Stimulated activated CD4-positive, alpha-beta T cell treated with anti-CD3 and anti-CD28 coated beads, TNF-alpha, amount 100 ng/mL, for 48 hours (primary cell): Measurements from ENCODE around the gene AFF1.
"Not testable (repeated sequence)": the region's sequence is repeated elsewhere in the genome, so short reads cannot be mapped to it uniquely, and the experiment has no call there.

Experiments used
- DNase-seq, 3 donors: peaks; one replicate each; pipeline ENCODE4 v3.0.0-alpha.2; 2020; ENCODE audit warnings: low read depth in 3 of 3

Gene AFF1

DNA sequence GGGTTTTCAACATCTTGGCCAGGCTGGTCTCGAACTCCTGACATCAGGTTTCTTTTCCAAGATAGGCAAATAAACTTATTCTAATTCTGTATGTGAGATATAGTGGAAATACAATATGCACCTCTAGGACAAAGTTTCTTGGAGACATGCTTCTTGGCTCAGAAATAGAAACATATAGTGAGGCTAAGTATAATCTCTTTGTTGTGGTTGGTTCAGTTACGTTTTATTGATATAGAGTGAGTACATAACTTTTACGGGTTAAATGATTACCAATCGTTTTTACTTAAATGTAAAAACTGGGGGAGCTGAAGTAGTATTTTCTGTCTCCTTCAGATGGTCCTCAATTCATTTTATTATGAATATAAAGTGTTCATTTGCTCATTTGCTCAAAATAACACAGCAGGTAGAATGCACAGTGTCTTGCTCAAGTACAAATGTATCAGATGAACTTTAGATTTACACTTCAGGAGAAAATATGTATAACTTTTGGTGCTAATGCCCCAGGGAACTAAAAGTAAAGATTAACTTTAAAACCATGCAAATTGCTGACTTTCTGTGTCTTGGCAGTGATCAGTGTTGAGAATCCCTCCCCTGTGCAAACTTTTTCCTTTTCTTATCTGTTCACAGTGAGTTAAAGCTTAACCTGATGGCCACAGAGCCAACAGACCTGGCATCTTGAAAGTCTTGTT lies 77.6 kb downstream of the AFF1 start:
- DNase-seq = no peak

DNA sequence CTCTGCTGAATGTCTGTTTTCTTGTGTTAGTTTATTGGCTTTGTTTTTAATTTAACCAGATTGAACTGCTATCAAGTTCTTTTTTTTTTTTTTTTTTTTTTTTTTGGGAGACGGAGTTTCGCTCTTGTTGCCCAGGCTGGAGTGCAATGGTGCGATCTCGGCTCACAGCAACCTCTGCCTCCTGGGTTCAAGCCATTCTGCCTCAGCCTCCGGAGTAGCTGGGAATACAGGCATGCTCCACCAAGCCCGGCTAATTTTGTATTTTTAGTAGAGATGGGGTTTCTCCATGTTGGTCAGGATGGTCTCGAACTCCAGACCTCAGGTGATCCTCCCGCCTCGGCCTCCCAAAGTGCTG lies 78.1 kb downstream of the AFF1 start:
- DNase-seq = not testable (repeated sequence)

DNA sequence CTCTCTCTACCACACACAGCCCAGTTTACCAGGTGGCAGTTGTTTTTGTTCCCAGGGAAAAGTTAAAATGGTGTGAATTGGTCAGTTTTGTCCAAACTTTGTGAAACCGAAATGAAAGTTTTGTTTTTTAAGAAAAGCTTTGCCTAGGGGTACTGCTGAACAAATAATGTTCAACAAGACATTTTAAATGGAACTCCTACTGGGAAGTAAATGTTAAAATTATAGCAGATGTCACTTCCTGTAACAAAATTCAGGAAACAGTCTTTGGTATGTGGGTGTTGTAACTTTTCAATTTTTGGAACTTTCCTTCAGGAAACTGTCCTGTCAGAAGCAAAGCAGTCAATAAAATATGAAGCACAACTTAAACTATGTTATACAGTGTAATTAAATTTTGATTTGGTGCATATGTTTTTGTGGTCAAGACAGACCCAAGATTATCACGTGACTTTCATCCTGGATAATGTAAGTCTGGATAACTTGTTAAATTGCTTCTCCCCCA lies 79.5 kb downstream of the AFF1 start:
- no peak for DNase-seq

DNA sequence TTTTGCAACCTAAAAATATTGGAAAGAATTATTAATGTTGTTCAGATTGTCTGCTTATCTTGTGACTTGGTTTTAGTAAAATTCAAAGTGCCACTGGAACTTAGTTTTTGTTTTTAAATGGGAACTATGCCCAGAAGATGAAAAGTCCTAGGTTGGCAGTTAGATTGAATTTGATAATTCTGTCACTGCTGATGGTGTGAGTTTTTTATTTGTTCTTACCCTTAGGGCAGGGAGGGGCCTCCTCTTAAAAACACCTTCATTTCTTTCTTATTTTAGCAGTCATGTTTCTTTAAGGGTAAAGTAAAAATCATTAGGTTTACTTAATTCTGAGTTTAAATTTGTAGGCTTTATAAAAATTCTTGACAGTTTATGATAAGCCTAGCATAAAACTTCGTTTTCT lies 80.6 kb downstream of the AFF1 start:
- no peak for DNase-seq

DNA sequence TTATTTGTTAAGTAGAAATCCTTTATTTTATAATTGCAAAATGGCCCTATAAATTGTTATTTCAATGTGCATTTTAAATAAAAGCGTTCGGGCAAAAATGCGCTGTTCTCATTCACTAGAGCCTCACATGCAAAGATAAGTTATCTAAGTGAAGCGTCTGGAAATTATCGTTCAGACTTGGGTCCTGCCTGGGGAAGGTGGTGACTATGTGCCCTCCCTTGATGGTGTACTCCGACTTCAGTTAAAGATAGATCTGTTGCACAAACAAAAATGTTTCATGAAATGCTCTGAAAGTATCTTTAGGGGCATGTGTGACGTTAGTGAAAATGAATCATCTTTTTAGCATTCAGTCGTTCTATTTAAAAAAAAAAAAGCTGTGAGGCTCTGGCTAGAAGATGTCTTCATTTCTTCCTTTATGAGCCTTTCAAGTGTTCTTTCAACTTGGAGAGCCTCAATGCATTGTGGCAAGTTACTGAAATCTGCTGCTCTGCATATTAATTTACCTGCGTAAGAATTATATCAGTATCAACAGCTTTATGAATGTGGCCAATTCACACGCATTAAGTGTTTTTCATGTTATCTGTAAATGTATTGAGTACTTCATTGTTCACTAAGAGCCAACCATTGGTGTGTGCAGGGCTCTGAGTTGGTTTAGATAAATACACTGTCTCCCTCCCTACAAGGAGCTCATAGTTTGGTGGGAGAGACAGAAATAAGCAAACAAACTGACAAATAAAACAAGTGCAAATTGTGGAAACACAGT lies 83.0 kb downstream of the AFF1 start:
- no peak for DNase-seq

DNA sequence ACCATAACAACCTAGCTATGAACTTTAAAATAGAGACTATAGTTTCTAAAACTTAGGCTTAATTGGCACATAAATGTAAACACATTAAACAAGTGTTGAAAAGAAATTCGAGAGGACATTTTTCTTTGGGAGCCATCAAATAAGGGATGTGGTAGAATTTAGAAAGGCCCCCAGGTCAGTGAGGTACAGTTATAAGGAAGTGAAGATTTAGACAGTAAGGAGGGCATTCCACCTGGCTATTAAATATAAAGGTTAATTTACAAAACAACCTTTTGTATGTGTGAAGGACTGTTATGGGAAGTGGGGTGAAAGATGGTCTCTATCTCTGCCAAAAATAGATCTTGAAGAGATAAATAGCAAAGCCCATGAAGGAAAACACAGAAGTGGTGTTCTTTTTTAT lies 83.9 kb downstream of the AFF1 start:
- DNase-seq = no peak

DNA sequence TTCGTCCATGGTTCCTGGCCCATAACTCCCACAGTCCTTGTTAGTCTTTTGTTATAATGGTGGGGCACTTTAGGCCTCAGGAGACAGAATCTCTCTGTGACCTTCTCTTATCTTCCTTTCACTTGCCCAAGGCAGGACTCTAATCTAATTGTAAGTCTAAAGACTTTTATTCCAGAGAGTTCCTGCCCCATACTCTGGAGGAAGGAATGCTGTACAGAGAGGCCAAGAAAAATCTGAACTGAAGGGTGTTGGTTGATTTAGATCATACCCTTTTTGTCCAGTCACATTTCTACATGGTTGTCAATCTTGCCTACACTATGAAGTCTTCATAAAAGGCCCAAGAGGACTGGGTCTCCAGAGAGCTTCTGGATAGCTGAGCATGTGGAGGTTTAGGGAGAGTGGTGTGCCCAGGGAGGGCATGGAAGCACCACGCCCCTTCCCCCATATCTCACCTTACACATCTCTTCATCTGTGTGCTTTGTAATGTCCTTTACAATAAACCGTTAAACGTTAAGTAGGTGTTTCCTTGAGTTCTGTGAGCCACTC lies 84.5 kb downstream of the AFF1 start:
- DNase-seq = no peak

DNA sequence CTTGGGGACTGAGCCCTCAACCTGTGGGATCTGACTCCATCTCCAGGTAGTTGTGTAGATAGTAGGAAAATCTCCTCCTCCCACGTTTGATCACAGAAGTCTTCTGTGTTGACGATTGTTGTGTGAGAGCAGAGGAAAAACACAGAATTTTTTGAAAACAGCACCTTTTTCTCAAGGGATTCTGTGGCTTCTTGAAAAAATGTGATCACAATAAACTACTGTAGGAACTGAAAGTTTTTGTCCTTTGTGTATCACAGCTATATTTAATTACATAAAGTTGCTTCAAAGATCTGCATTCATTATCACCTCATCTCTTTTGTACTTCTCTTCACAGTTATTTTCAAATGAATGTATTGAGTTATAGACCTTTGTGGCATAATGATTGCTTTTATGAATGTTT lies 85.1 kb downstream of the AFF1 start:
- DNase-seq = no peak

DNA sequence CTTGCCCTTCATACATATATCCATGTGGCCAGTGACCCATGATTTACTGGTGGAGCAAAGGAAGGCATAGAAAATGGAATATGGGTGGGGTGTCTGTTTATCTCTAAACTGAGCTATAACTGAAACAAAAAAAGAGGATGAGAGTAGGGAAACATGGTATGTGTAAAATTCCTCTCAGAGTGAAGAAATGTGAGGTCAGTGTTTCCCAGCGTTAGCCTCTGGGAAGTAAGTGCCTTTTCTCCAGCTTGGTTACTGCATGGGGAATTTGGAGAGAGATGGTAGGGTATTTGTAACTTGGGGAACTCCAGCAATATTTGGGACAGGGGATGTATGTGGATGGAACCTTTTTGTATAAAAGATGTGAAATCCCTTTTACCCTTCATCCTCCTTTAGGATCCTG lies 89.4 kb downstream of the AFF1 start:
- no peak for DNase-seq

DNA sequence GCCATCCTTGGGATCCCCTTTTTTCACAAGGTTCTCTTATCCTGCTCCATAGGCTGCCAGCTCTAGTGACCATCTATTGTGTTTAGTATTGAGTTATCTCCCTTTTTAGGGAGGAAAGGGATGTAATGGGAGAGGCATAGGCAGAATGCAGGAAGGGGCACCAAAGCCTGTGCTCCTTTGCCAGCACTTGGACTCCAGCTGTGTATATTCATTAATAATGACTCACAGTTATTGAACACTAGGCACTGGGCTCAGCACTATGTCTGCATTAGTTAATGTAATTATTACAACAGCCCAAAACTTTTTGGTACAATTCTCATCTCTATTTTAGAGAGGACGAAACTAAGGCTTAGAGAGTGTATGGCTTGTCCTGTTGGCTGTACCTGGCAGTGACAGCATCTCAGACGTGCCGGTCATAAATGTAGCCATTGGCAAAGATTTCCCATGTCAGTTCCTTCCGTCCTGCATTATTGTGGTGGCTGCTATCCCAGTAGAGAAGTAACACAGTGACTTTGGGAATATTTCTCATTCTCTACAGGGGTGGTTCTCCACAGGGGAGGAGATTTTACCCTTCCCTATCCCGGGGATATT lies 90.3 kb downstream of the AFF1 start:
- no peak for DNase-seq

DNA sequence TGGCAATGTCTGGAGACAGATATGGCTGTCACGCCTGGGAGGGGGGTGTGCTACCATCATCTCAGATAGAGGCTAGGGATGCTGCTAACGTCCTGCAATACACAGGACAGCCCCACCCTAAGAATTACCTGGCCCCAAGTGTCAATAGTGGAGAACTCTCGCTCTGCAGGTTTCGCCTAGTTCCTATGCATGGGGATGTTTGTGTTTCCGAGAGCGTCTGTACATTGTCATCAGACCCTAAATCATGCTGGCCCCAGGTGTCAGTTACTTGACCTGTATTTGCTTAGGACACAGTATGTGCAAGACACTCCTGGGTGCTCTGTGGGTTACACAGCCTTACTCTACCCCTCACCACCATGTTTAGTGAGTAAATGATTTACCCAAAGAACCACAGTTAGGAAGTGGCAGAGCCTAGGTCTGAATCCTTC lies 90.8 kb downstream of the AFF1 start:
- no peak for DNase-seq

DNA sequence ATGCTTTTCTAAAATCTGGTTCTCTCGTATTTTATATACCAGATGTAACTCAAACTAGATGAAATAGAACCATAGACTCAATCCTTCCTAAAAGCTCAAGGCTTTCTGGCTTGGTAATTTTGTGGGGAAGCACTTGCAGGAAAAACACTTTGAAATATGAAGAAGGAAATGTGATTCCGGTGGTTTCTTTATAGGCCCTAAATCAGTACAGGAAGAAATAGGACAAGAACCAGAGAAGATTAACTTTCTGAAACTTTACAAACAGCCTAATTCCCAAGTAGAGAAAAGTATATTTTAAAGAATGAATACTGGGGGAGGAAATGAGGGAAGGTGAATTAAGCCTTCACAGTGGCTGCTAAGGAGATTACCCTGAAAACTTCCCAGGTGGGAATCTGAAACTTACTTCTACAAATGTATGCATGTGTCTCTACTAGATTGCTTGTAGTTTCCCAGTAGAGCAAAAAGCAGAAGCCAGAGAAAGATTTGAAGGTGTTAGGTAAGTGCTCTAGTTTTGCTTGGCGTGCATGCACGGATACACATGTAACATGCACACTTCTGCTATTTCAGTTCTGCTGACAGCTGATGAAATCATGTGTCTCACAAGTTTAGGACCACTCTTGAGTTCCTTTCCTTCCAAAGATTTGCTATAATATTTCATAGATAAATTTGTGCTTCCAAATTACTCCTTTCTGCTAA lies 92.1 kb downstream of the AFF1 start:
- no peak for DNase-seq

DNA sequence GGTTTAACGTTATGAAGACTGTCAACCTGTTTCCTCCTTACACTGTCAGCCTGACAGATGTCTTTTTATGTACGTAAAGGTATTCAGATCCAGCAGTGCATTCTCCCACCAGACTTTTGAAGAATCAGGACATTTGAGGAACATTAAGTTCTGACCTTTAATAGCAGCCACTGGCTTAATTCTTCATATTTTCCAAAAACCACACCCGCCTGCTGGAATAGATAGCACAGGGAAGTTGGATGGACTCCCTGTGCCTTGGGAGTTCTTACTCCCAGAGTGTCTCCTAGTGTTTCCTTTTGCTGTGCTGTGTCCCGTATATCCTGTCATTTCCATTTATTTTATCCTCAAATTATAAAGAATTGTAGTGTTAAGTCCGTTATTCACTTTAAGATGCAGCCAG lies 94.5 kb downstream of the AFF1 start:
- no peak for DNase-seq

DNA sequence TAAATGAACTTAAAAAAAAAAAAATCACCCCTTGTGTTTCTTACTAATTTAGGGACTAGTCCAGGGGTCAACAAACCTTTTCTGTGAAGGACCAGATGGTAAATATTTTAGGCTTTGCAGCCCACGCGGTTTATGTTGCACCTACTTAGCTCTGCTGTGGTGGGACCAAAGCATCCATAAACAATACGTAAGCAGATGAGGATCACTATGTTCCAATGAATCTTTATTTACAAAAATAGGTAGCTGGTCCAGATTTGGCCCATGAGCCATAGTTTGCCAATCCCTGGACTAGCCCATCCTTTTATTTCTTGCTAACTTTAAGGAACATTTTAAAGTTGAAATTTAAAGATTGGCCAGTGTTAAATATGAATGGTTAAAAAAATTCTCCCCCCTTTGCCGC lies 95.3 kb downstream of the AFF1 start:
- DNase-seq = no peak

DNA sequence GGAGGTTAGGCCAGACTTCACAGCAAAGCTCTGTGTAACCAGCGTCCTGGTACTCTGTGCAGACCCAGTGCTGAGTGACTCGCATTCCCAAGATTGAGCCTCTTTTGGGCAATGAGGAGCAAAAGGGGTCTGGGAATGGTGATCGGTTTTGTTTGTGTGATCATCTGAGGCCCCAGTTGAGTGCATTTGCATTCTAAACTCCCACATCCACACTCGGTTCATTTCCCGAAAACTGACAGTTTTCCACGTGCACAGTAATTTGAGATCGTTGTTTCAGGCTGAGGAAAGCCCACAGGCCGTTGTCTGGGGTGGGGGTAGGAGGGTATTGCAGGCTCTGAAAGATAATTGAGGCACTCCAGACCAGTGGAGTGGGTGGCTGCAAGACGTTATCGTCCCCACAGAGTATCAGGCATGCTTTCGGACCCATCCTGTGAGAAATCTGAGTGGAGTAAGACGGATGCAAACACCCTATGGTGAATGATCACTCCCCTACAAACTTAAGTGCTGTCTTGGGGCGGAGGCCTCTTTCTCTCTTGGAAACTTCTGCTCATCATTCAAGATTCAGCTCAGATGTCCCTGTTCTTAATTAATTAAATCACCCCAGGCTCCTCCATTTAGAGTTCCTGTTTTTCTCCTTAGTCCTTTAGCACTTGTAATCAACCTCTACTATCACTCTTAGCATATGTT lies 96.1 kb downstream of the AFF1 start:
- no peak for DNase-seq

DNA sequence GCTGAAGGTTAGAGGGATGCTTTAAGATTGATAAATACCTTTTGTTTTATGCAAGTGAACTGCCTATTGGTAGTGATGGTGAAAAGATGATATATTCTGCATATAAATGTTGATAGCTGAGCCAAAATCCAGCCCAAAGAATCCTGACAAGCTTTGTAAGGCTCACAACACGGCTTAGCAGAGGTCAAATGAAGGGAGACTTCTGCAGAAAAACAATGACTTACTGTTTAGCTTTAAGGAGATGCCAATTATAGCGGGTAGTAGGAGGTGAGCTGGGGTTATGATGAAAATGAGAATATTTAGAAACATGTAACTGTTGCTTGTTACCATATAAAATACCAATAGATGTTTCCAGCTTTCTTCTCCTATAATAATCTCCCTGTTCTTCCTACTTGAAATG lies 97.1 kb downstream of the AFF1 start:
- DNase-seq = no peak

DNA sequence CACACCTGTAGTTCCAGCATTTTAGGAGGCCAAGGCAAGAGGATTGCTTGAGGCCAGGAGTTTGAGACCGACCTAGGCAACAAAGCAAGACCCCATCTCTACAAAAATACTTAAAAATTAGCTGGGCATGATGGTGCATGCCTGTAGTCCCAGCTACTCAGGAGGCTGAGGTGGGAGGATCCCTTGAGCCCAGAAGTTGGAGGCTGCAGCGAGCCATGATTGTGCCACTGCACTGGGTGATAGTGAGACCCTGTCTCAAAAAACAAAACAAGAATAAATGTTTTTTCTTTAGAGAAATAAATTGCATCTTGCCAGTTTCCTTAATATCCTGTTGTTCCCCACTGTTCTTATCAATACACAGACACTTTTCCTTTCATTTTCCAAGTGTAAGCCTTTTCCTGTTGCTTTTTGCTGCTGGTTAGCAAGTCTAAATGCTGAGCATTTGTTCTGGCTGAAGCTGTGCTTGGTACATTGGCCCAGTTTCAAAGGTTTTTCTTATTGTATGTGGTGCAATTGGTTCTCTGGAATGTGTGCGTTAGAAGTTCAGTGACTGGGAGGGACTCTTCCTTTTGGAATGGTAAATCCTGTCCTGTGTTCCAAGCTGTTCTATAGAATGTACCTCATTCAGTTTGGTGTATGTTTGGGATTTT lies 98.2 kb downstream of the AFF1 start:
- DNase-seq = no peak

DNA sequence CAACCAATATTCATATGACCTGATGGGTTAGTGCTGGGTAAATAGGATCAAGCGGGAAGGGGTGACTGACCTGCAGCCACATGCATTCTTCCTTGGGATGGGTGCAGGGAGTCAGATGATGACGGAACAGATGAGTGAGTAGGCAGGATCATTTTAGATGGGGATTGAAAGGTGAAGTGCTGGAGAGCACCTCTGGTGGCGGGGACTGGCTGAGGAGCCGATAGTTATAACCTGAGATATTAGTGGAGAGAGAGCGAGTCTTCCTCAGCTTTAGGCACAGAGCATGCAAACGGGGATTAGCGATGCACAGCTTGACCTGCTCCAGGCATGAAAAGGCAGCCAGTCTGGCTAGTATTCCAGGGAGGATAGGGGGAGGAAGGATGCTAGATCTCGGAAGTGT lies 99.1 kb downstream of the AFF1 start:
- no peak for DNase-seq

DNA sequence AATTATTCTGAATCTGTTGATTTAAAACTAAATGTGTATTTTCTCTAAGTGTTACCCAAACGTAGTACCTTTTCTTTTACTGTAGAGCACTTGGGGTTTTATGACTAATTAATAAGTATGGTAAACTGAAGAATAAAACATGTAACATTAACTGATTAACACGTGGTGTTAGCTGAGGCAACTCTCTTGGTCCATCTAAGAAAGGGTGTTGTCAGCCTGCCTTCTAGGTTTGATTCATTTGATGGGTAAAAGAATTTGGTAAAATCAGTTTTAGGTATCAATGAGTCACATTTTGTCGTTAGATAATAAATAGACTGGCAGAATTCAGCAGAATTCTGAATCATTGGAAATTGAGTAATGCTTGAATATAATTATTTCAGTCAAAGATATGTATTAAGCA lies 99.7 kb downstream of the AFF1 start:
- DNase-seq = no peak

DNA sequence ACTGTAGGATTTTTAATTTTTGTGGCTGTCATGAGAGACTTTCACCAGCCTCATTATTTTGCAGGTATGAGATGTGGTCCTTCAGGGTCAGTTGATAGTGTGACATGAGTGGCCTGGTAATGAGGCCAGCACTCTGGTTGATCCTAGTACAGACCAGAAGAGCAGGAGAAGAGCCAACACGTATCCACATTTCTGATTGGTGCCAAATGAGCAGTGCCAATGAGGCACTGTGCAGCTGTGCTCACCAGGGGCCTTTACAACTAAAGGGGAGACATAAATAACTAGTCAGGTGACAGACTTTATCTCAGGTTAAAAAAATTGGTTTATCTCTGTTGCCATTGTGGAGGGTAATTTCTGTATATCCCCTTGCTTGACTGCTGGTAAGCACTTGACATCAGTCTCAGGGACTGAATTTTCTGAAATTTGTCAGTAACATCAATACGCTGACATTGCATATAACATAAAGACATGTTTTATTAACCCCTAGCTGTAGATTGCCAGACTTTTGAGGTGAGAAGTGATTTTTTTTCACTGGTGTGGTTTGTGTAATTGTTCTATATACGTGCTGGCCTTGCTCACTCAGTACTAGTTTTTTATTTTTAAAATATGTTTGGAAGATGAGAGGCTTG lies 101.2 kb downstream of the AFF1 start:
- DNase-seq = no peak

DNA sequence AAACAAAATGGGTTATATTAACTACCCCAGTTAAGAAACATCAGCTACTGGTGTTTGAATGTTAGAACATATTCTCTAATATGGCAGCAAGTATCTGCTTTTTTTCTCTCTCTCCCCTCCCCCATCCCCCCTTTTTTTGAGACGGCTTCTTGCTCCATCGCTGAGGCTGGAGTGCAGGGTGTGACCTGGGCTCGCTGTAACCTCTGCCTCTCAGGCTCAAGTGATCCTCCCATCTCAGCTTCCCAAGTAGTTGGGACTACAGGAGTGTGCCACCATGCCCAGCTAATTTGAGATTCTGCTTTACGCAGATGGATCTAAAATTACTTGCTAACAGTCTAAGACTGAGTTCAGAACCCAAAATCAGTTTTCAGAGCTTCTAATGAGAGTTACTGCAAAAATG lies 101.9 kb downstream of the AFF1 start:
- DNase-seq = no peak
